ENCODE data around the gene PMVK.

PMVK gene

DNA sequence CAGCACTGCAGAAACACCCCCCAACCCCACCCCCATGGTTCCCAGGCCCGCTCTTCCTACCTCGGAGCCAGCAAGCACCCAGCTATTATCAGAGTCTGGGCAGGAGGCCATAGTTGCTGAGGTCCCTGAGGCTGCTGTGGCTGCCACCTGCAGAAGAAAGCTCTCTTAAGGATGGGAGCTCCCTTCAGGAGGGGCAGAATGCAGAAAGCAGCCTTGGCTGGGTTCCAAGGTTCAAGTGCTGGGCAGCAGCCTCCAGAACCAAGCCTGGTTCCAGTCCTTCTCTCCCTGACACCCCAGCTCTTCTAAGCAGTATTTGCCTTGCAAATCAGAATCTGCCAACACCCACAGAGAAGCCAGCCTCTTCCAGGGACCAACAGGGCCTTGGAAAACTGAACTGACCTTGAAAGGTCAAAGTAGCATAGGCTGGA, 17.1 kb upstream of the PMVK start:
- TF ChIP-seq FOXM1 (IDR thresholded peaks at IDR 0.05; ENCODE audit: borderline replicate concordance, low read depth) (no peak), TEAD4 (IDR thresholded peaks at IDR 0.05) (no peak), RAD21 (IDR thresholded peaks at IDR 0.05; ENCODE audit: low read depth) (no peak), ZBTB7A (IDR thresholded peaks at IDR 0.05; ENCODE audit: low read depth) (no peak), CREB1 (IDR thresholded peaks at IDR 0.05; ENCODE audit: low read depth) (no peak), NFIC (IDR thresholded peaks at IDR 0.05) (no peak), YY1 (IDR thresholded peaks at IDR 0.05; ENCODE audit: low read depth) (no peak), EP300 (IDR thresholded peaks at IDR 0.05; ENCODE audit: borderline replicate concordance) (no peak), TAF1 (IDR thresholded peaks at IDR 0.05; ENCODE audit: low read depth) (no peak)
- TF ChIP-seq, protein P1, sequence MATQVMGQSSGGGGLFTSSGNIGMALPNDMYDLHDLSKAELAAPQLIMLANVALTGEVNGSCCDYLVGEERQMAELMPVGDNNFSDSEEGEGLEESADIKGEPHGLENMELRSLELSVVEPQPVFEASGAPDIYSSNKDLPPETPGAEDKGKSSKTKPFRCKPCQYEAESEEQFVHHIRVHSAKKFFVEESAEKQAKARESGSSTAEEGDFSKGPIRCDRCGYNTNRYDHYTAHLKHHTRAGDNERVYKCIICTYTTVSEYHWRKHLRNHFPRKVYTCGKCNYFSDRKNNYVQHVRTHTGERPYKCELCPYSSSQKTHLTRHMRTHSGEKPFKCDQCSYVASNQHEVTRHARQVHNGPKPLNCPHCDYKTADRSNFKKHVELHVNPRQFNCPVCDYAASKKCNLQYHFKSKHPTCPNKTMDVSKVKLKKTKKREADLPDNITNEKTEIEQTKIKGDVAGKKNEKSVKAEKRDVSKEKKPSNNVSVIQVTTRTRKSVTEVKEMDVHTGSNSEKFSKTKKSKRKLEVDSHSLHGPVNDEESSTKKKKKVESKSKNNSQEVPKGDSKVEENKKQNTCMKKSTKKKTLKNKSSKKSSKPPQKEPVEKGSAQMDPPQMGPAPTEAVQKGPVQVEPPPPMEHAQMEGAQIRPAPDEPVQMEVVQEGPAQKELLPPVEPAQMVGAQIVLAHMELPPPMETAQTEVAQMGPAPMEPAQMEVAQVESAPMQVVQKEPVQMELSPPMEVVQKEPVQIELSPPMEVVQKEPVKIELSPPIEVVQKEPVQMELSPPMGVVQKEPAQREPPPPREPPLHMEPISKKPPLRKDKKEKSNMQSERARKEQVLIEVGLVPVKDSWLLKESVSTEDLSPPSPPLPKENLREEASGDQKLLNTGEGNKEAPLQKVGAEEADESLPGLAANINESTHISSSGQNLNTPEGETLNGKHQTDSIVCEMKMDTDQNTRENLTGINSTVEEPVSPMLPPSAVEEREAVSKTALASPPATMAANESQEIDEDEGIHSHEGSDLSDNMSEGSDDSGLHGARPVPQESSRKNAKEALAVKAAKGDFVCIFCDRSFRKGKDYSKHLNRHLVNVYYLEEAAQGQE (IDR thresholded peaks at IDR 0.05; ENCODE audit: low read depth), result no peak
- TF ChIP-seq, protein P2, sequence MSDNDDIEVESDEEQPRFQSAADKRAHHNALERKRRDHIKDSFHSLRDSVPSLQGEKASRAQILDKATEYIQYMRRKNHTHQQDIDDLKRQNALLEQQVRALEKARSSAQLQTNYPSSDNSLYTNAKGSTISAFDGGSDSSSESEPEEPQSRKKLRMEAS (IDR thresholded peaks at IDR 0.05), result no peak

DNA sequence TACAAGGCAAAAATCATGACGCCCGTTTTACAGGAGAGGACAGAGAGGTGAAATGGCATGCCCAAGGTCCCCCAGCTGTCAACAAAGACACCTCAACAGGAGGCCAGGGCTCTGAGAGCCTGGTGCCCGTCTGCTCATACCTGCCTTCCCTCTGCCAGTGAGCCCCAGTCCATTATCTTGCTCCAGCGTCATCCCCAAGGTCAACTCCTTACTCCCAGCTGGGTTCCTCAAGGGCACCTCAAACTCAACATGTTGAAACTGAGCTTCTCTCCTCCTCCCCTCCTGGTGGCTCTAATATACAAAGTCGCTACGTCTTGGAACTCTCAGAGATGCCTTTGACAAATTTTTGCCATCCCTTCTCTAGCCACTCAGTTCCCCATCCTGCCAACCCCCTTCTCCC, 16.1 kb upstream of the PMVK start:
- TF ChIP-seq CREB1 (IDR thresholded peaks at IDR 0.05; ENCODE audit: low read depth) (no peak), ZBTB7A (IDR thresholded peaks at IDR 0.05; ENCODE audit: low read depth) (no peak), CEBPB (IDR thresholded peaks at IDR 0.05) (no peak), EP300 (IDR thresholded peaks at IDR 0.05; ENCODE audit: borderline replicate concordance) (no peak), FOXM1 (IDR thresholded peaks at IDR 0.05; ENCODE audit: borderline replicate concordance, low read depth) (no peak), EGR1 (IDR thresholded peaks at IDR 0.05) (no peak), NFIC (IDR thresholded peaks at IDR 0.05) (no peak), TCF12 (IDR thresholded peaks at IDR 0.05; ENCODE audit: low read depth) (no peak), TEAD4 (IDR thresholded peaks at IDR 0.05) (no peak), YY1 (IDR thresholded peaks at IDR 0.05; ENCODE audit: low read depth) (no peak), TAF1 (IDR thresholded peaks at IDR 0.05; ENCODE audit: low read depth) (no peak), RAD21 (IDR thresholded peaks at IDR 0.05; ENCODE audit: low read depth) (no peak)
- TF ChIP-seq, protein P1 (IDR thresholded peaks at IDR 0.05; ENCODE audit: low read depth), result no peak
- TF ChIP-seq, protein P2 (IDR thresholded peaks at IDR 0.05), result no peak
- TF ChIP-seq, protein P3, sequence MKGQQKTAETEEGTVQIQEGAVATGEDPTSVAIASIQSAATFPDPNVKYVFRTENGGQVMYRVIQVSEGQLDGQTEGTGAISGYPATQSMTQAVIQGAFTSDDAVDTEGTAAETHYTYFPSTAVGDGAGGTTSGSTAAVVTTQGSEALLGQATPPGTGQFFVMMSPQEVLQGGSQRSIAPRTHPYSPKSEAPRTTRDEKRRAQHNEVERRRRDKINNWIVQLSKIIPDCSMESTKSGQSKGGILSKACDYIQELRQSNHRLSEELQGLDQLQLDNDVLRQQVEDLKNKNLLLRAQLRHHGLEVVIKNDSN (IDR thresholded peaks at IDR 0.05), result no peak

DNA sequence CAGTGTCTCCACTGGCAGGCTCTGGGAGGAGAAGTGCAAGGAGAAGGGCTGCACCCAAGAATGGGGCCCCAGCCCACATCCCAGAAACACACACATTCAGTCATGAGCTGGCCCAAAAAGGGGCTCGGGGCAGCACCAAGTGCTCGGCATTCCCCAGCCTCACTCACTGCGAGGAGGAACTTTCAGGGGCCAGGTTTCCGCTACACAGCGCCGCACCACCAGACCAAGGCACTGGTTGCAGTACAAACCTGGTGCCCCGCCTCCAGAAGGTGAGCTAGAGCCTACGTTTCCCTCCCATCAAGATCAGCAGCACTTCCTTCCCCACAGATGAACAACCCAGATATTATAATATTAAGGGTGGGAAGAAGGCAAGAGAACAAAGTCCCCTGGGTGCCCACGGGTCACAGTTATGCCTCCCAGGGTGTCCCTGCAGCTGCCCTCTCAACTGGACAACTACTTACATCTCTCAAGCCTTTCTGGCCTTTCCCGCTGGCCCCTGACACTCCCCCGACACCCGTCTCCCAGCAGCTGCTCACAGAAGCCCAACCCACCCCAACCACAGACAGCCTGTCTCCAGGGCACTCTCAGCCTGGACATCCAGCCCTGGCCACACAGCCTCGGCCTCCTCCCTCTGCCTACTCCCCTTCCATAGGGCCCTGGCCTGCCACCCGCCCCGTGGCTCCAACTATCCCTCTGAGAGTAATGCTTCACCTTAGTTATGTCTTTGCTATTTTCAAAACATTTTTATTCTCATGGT, 15.6 kb upstream of the PMVK start:
- no peak for TF ChIP-seq CREB1 (IDR thresholded peaks at IDR 0.05; ENCODE audit: low read depth)
- TF ChIP-seq, protein P1 (IDR thresholded peaks at IDR 0.05; ENCODE audit: low read depth), result no peak
- TF ChIP-seq RAD21 (IDR thresholded peaks at IDR 0.05; ENCODE audit: low read depth), result no peak
- no peak for TF ChIP-seq CEBPB (IDR thresholded peaks at IDR 0.05)
- TF ChIP-seq EP300 (IDR thresholded peaks at IDR 0.05; ENCODE audit: borderline replicate concordance), result no peak
- TF ChIP-seq, protein P3 (IDR thresholded peaks at IDR 0.05), result no peak
- no peak for TF ChIP-seq TAF1 (IDR thresholded peaks at IDR 0.05; ENCODE audit: low read depth)
- no peak for TF ChIP-seq FOXM1 (IDR thresholded peaks at IDR 0.05; ENCODE audit: borderline replicate concordance, low read depth)
- TF ChIP-seq TCF12 (IDR thresholded peaks at IDR 0.05; ENCODE audit: low read depth), result no peak
- TF ChIP-seq EGR1 (IDR thresholded peaks at IDR 0.05), result no peak
- no peak for TF ChIP-seq TEAD4 (IDR thresholded peaks at IDR 0.05)
- no peak for TF ChIP-seq ZBTB7A (IDR thresholded peaks at IDR 0.05; ENCODE audit: low read depth)
- TF ChIP-seq YY1 (IDR thresholded peaks at IDR 0.05; ENCODE audit: low read depth), result no peak
- TF ChIP-seq, protein P2 (IDR thresholded peaks at IDR 0.05), result no peak
- no peak for TF ChIP-seq NFIC (IDR thresholded peaks at IDR 0.05)

Data from Ishikawa (cell line).